Cortex of kidney (tissue), 1 donor: ENCODE data around the gene PPIC.
A peak's percentile ranks its signal among the peaks of the same experiment; 100 is the strongest.

Experiments used
- DNase-seq: peaks from one replicate; lab custom pipeline; 2025; lab: John Stamatoyannopoulos, UW

Gene PPIC

DNA sequence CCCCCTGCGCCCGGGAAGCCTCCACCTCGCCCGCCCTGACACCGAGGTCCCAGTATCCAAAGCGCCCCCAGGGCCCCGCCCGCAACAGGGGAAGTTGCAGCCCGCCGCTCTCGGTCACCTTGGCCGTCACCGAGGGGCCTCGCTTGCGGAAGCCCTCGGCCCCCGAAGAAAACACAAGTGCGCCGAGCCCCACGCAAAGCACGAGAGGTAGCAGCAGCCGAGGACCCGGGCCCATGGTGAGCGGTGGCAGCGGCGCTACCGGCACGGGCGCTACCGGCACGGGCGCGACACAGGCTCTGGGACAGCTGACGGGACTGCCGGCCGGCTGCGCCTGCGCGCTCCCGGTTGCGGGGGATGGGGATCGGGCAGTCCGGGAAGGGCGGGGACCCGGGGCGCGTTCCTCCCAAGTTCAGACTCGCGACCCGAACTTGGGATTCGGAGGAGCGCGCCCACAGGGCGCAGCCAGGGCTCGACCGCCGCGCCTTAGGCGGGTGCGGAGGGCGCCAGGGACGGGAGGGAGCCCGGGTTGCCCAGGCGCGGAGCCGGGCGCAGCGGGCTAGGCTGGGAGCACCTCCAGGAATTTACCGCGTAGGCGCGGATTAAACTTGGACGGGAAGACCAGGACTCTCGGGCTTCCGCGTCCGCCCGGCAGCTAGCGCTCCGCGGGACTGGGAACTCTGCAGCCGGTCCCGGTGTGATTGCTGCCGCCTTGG, at the start of gene PPIC:
Gene PPIC, minus strand, starts transcription at position 335 of the 713 bp plus-strand sequence. Its CDS starts 100 bp downstream, at position 235.
- DNase-seq, result peak; percentile 32

DNA sequence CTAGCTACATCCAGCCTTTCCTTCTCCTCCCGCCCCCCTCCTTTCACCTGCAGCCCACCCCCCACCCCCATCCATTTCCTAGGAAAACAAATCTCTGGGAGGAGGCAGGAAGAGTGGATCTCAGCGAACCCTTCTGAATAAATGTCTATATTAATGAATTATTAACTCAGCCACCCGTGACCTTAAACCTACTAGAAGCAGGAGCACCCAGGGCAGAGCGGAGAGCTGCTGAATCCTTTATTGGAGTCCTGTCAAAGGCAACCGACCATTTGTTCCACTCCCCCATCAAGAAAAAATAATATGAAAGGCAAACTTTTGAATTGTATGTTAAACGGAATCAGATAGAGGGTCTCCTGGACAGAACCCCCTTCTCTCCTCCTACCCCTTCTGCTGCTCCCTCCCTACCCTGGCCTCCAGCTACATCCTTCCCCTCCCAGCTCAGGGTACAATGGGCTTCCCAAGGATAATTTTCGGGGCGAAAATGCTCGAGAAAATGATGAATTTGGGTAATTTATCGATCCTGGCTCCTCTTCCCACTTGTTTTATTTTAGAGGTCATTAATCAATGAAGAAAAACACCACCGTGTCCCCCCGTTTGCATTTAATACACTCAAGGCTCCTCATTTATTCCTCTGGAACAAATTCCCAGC, 49.2 kb upstream of the PPIC start:
- DNase-seq, result no peak

- no peak for DNase-seq
Measured at GRCh38 chr5:123084730-123085605, 48.4 kb upstream of the PPIC start.

DNA sequence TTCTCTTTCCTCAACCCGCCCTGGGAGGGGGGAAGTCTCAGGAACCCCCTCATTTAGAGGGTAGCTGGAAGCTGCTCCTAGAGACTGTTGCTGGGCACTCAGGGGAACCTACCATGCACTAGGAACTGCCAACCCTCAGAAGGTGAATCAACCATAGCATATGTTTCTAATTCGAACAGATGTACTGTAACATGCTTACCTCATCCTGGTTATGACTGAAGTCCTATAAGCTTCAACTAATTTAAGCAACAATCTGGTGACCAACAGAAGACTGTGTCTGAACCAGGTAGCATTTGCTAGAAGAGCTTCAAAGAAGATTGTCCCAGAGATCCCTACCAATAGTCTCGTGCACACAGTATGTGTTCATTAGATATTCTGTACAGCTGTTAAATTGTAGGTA, 46.8 kb upstream of the PPIC start:
- no peak for DNase-seq

DNA sequence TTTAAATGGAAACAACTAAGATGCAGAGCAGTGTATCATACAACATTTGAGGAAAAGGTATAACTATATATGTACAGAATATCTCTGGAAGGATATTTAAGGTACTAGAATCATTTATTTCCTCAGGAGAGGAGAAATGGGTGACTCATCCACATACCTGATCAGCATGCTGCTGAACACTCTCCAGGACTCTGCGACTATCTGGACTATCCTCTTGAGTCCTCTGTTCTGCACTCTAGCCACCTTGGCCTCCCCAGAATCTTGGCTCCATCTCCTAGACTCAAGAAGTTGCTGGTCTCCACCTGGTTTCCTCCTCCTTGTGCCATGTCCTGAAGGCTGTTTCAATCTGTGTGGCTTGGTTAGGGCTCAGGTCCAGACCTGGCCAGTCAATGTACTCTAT, 43.7 kb upstream of the PPIC start:
- no peak for DNase-seq

- no peak for DNase-seq
Measured at GRCh38 chr5:123075521-123076163, 39.1 kb upstream of the PPIC start.

GRCh38 chr5:123068368-123068938, 31.9 kb upstream of the PPIC start:
- no peak for DNase-seq

DNA sequence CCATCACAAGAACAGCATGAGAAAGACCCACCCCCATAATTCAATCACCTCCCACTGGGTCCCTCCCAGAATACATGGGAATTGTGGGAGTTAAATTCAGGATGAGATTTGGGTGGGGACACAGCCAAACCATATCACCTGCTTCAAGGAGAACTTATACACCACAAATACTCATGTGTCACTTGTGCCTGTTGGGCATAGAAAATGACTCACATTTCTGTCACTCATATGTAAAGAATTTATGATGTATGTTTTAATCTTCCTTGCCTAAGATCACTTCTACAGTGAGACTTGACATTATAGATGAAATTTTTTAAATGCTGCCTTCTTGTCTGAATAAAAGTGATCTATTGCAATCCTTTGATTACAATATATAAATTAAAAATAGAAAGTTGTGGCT, 29.5 kb upstream of the PPIC start:
- no peak for DNase-seq

GRCh38 chr5:123059455-123059854, 22.9 kb upstream of the PPIC start:
- no peak for DNase-seq

DNA sequence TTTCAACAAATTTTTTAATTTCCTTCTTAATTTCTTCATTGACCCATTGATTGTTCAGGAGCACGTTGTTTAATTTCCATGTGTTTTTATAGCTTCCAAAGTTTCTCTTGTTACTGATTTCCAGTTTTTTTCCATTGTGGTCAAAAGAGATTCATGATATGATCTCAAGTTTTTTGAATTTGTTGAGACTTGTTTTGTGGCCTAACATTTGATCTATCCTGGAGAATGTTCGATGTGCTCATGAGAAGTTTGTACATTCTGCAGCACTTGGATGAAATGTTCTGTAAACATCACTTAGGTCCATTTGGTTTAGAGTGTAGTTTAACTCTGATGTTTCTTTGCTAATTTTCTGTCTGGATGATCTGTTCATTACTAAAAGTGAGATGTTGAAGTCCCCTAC, 14.7 kb upstream of the PPIC start:
- DNase-seq, result no peak

DNA sequence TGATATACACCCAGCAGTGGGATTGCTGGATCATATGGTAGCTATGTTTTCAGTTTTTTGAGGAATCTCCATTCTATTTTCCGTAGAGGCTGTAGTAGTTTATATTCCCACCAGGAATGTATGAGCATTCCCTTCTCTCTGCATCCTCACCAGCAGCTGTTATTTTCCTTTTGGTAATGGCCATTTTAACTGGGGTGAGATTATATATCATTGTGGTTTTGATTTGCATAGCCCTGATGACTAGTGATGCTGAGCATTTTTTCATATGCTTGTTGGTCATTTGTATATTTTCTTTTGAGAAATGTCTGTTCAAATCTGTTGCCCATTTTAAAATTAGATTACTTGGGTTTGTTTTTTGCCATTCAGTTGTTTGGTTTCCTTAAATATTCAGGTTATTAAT, 11.2 kb upstream of the PPIC start:
- DNase-seq, result no peak

GRCh38 chr5:123046222-123046621, 9.7 kb upstream of the PPIC start:
- DNase-seq, result no peak

DNA sequence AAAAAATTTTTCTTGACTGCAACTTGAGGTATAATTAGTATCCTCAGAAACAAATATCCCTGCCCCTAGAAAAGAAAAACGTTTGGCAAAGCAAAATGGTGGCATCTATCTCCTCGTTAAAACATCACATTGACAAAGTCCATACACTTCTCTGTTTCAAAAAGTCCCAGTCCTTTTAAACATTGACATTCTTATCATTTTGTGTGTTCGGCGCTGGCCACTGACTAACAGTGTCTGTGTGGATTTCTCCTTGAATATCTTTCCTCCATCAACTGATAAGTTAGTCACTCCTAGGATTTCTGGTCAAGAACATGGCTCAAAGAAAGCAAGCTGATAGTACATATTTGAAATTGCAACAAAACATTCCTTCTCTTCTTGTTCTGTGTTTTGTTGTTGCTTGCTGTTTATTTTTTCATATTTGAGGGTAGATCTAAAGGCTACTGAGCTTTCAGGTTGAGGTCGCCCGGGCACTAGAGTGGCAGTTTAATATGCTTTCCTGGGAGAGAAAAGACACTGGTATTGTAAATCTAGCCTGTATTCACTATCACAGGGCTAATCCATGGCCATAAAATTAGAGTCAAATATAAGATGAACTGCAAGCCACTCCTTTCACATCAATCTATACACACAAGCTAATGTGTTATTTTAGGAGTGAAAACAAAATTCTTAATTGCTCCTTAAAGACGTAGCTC, 8.5 kb upstream of the PPIC start:
- DNase-seq, result no peak

DNA sequence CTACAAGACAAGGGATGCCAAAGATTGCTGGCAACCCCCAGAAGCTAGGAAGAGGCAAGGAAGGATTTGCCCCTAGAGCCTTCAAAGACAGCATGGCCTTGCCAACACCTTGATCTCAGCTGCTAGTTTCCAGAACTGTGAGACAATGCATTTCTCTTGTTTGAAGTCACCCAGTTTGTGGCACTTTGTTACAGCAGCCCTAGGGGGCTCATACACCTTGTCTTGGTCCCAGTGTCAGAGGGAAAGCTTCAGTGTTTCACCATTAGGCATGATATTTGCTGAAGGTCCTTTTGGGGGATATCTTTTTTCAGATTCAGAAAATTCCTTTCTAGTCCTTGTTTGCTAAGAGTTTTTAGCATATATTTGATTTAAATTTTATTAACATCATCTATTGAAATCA, 3.1 kb upstream of the PPIC start:
- DNase-seq, result no peak

- DNase-seq, result no peak
Measured at GRCh38 chr5:123037104-123037418, 536 bp upstream of the PPIC start.

DNA sequence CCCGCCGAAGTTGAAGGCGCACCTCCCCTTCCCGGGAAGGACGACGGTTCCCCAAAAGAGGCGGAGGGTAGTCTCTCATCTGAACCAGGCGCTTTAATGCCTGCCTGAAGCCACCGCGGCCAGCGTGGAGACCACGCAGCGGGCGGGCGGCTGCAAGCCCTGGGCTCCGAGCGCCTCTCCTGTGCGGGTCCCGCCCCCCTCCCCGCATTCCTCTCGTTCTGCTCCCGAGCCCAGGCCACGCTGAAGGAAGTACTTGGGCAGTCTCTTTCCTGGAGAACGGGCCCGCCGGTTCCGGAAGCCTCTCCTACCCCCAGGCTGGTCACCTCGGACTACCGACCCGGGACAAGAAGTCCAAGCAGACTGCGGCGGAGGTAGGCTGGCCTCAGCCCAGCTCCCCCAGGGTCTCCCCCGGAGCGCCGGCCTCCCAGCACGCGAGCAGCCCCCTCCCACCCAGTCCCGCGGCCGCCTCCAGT, 571 bp downstream of the PPIC start:
- DNase-seq, result no peak

GRCh38 chr5:123035360-123035917, 1.1 kb downstream of the PPIC start:
- no peak for DNase-seq

DNA sequence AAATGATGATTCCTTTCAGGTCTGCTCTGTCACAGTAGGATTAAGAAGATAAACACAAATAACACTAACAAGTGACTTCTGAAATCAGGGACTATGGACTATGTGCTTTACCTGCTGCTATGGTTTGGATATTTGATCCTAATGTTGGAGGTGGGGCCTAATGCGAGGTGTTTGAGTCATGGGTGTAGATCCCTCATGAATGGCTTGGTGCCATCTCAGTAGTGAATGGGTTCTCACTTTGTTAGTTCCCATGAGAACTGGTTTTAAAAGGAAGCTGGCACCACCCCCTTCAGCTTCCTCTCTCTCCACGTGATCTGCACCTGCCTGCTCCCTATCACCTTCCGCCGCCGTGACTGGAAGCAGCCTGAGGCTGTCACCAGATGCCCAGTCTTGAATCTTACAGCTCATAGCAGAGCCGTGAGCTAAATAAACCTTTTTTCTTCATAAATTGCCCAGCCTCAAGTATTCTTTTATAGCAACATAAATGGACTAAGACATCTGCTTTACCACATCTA, 3.3 kb downstream of the PPIC start:
- DNase-seq, result no peak

GRCh38 chr5:123028222-123028621, 8.3 kb downstream of the PPIC start:
- DNase-seq, result no peak

DNA sequence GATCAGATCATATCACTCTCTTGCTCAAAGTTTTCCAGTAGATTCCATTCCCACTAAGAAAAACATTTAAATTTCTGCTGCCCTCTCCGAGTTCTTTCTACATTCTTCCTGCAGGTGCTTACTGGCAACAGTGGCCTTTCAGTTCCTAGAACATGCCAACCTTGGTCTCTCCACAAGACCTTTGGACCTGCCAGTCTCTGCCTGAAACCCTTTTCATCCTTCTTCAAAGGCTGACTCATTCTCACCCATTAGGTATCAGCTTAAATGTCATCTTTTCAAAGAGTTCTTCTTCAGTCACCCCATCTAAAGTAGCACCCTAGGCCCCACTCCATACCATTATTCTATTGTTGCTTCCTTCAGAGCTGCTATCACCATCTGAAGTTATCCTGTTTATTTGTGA, 21.8 kb downstream of the PPIC start:
- DNase-seq, result no peak

- DNase-seq, result no peak
Measured at GRCh38 chr5:123012321-123012720, 24.2 kb downstream of the PPIC start.
